Endothelial cell of umbilical vein (primary cell): ENCODE data around the gene FCN2.

Experiments
- CTCF ChIP-seq, 2 donors: IDR thresholded peaks; 1 replicate in 1 of 2; 2 replicates in 1 of 2; pipeline ENCODE4 v1.5.1; 2011; ENCODE audit warnings: low read length in 2 of 2, mild to moderate bottlenecking in 2 of 2, moderate library complexity in 2 of 2, control low read depth in 1 of 2, inconsistent platforms in 1 of 2, low read depth in 1 of 2; ENCODE audit not compliant: insufficient read depth in 1 of 2; ENCODE audit errors: extremely low read depth in 1 of 2
- FOS ChIP-seq: IDR thresholded peaks from 2 replicates; pipeline ENCODE4 v1.6.1; 2011; ENCODE audit warnings: mild to moderate bottlenecking, low read length, moderate library complexity, borderline replicate concordance; ENCODE audit not compliant: insufficient read depth
- JUN ChIP-seq: IDR thresholded peaks from 2 replicates; pipeline ENCODE4 v1.6.1; 2011; ENCODE audit warnings: borderline replicate concordance, low read depth; ENCODE audit not compliant: insufficient read length, insufficient read depth
- MAX ChIP-seq: IDR thresholded peaks from 2 replicates; pipeline ENCODE4 v1.6.1; 2011; ENCODE audit not compliant: insufficient read depth, insufficient read length
- POLR2A ChIP-seq: IDR thresholded peaks from 2 replicates; pipeline ENCODE4 v1.6.1; 2012; ENCODE audit warnings: low read depth, mild to moderate bottlenecking, control low read depth, low read length
- POLR2AphosphoS5 ChIP-seq: IDR thresholded peaks from 2 replicates; pipeline ENCODE4 v1.6.1; 2012; ENCODE audit warnings: low read depth, mild to moderate bottlenecking, control low read depth, low read length, moderate library complexity; ENCODE audit not compliant: insufficient read depth

- TF ChIP-seq CTCF (IDR thresholded peaks at IDR 0.05; ENCODE audit: extremely low read depth in 1 of 2, insufficient read depth in 1 of 2, low read depth in 1 of 2, low read length in 2 of 2) (no peak), FOS (no peak), POLR2AphosphoS5 (no peak), POLR2A (no peak), MAX (no peak), JUN (no peak)
These were observed 10.4 kb downstream of the FCN2 start for GRCh38 chr9:134891053-134891452.
